Measurements from ENCODE around the gene BCAS1.

BCAS1 gene

DNA sequence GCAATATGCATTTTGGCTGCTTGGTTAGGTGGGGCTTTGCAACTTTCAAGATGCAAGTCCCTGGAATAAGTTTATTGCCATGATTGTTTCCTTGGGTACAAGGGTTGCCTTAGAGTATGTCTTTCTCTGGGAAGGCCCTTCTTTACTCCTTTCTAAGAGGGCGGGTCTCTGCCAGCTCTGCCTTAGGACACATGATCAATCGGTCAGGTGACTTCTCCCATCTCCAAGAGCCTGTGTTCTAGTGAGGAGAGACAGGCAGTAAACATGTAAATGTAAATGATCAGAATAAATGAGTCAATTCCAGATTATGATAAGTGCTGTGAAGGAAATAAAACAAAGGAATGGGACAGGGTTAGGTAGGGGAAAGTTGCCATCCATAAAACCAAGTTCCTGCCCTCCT, 43.2 kb upstream of the BCAS1 start:
- no peak for DNase-seq
- H2AFZ ChIP-seq (ENCODE audit: low read length) = no peak overlapping the region
- TF ChIP-seq EZH2phosphoT487 (IDR thresholded peaks at IDR 0.05; ENCODE audit: low read length) (no peak), EZH2 (optimal IDR thresholded peaks at IDR 0.05; ENCODE audit: low read depth, low read length) (no peak)
- TF ChIP-seq, protein P1, sequence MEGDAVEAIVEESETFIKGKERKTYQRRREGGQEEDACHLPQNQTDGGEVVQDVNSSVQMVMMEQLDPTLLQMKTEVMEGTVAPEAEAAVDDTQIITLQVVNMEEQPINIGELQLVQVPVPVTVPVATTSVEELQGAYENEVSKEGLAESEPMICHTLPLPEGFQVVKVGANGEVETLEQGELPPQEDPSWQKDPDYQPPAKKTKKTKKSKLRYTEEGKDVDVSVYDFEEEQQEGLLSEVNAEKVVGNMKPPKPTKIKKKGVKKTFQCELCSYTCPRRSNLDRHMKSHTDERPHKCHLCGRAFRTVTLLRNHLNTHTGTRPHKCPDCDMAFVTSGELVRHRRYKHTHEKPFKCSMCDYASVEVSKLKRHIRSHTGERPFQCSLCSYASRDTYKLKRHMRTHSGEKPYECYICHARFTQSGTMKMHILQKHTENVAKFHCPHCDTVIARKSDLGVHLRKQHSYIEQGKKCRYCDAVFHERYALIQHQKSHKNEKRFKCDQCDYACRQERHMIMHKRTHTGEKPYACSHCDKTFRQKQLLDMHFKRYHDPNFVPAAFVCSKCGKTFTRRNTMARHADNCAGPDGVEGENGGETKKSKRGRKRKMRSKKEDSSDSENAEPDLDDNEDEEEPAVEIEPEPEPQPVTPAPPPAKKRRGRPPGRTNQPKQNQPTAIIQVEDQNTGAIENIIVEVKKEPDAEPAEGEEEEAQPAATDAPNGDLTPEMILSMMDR (IDR thresholded peaks at IDR 0.05; ENCODE audit: low read length) = no peak
- H3K4me2 ChIP-seq (ENCODE audit: low read depth, low read length) = no peak overlapping the region
- no peaks in the 10 kb centered on the region for H4K20me1 ChIP-seq (ENCODE audit: insufficient read depth, low read length)
- H3K4me3 ChIP-seq (ENCODE audit: low read length) = no peak overlapping the region
- no peaks in the 10 kb centered on the region for H3K9me3 ChIP-seq (replicated peaks; ENCODE audit: insufficient read depth, low read length)
- no peaks in the 10 kb centered on the region for H3K27me3 ChIP-seq (replicated peaks; ENCODE audit: insufficient read depth, low read length)
- no peaks in the 10 kb centered on the region for H3K36me3 ChIP-seq (replicated peaks; ENCODE audit: insufficient read depth, low read length)
- H3K27ac ChIP-seq (ENCODE audit: low read length) = no peak overlapping the region
- no peaks in the 10 kb centered on the region; the same call in 1 of the 2 replicates for H3K9me2 ChIP-seq (replicated peaks; ENCODE audit: insufficient read depth, low read length)
- H3K9ac ChIP-seq (ENCODE audit: low read length) = no peak overlapping the region
- no peaks in the 10 kb centered on the region for H3F3A ChIP-seq (ENCODE audit: insufficient read depth, low read length)
- no peaks in the 10 kb centered on the region for H3K4me1 ChIP-seq (ENCODE audit: low read length)
- no peaks in the 10 kb centered on the region for H3K79me2 ChIP-seq (ENCODE audit: low read length)

DNA sequence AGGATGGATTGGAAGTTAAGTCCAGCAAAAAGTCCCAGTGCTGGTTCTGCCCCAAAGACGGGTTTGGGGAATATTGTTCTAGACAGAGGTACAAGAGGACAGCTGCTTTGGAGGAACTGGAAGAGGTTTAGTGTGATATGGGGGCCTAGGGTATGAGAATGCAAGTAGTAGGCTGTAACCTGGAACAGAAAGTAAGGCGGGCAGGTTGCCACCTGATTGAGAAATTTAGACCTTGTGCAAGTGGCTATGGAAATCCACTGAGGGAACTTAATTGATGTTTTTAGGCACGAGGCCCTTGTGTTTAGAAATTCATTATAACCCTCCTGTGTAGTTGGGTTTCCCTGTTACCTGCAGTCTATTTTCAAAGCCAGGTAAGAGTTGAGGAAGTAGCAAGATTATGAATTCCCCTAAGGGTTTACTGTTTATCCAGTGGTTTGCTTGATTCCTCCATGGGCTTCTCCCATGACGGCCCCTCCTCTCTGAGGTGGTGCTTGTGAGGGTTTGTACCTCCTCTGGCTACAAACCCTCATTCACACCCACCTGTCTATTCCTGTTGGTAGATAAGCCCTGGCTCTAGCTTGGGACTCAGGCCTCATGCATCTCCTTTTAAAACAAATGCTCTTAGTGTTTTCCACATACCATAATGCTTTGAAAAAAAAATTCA, 42.0 kb upstream of the BCAS1 start:
- no peak overlapping the region for H3K9ac ChIP-seq (ENCODE audit: low read length)
- H3K4me1 ChIP-seq (ENCODE audit: low read length) = no peaks in the 10 kb centered on the region
- H3K9me3 ChIP-seq (replicated peaks; ENCODE audit: insufficient read depth, low read length) = no peaks in the 10 kb centered on the region
- no peak overlapping the region for H3K4me3 ChIP-seq (ENCODE audit: low read length)
- H3F3A ChIP-seq (ENCODE audit: insufficient read depth, low read length) = no peaks in the 10 kb centered on the region
- no peaks in the 10 kb centered on the region for H3K36me3 ChIP-seq (replicated peaks; ENCODE audit: insufficient read depth, low read length)
- H3K27ac ChIP-seq (ENCODE audit: low read length) = no peak overlapping the region
- TF ChIP-seq EZH2 (optimal IDR thresholded peaks at IDR 0.05; ENCODE audit: low read depth, low read length) = no peak
- TF ChIP-seq, protein P1 (IDR thresholded peaks at IDR 0.05; ENCODE audit: low read length) = no peak
- H2AFZ ChIP-seq (ENCODE audit: low read length) = no peak overlapping the region
- DNase-seq = no peak
- H3K4me2 ChIP-seq (ENCODE audit: low read depth, low read length) = no peak overlapping the region
- H3K27me3 ChIP-seq (replicated peaks; ENCODE audit: insufficient read depth, low read length) = no peaks in the 10 kb centered on the region
- H4K20me1 ChIP-seq (ENCODE audit: insufficient read depth, low read length) = no peaks in the 10 kb centered on the region
- H3K9me2 ChIP-seq (replicated peaks; ENCODE audit: insufficient read depth, low read length) = no peaks in the 10 kb centered on the region; the same call in 1 of the 2 replicates
- H3K79me2 ChIP-seq (ENCODE audit: low read length) = no peaks in the 10 kb centered on the region

DNA sequence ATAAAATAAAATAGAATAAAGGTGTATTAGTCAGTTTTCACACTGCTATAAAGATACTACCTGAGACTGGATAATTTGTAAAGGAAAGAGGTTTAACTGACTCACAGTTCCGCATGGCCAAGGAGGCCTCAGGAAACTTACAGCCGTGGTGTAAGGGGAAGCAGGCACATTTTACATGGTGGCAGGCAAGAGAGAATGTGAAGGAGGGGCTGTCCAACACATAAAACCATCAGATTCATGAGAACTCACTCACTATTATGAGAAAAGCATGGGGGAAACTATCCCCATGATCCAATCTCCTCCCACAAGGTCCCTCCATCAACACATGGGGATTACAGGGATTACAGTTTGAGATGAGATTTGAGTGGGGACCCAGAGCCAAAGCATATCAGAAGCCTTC, 41.1 kb upstream of the BCAS1 start:
- H3K9me2 ChIP-seq (replicated peaks; ENCODE audit: insufficient read depth, low read length) = no peaks in the 10 kb centered on the region; the same call in 1 of the 2 replicates
- no peak for TF ChIP-seq EZH2 (optimal IDR thresholded peaks at IDR 0.05; ENCODE audit: low read depth, low read length)
- TF ChIP-seq EZH2phosphoT487 (IDR thresholded peaks at IDR 0.05; ENCODE audit: low read length) = no peak
- TF ChIP-seq, protein P1 (IDR thresholded peaks at IDR 0.05; ENCODE audit: low read length) = no peak
- H2AFZ ChIP-seq (ENCODE audit: low read length) = no peak overlapping the region
- no peaks in the 10 kb centered on the region for H3K27me3 ChIP-seq (replicated peaks; ENCODE audit: insufficient read depth, low read length)
- no peak overlapping the region for H3K4me2 ChIP-seq (ENCODE audit: low read depth, low read length)
- H3K27ac ChIP-seq (ENCODE audit: low read length) = no peak overlapping the region
- no peaks in the 10 kb centered on the region for H3F3A ChIP-seq (ENCODE audit: insufficient read depth, low read length)
- no peaks in the 10 kb centered on the region for H4K20me1 ChIP-seq (ENCODE audit: insufficient read depth, low read length)
- no peaks in the 10 kb centered on the region for H3K4me1 ChIP-seq (ENCODE audit: low read length)
- DNase-seq = no peak
- no peak overlapping the region for H3K9ac ChIP-seq (ENCODE audit: low read length)
- H3K9me3 ChIP-seq (replicated peaks; ENCODE audit: insufficient read depth, low read length) = no peaks in the 10 kb centered on the region
- no peaks in the 10 kb centered on the region for H3K79me2 ChIP-seq (ENCODE audit: low read length)
- H3K4me3 ChIP-seq (ENCODE audit: low read length) = no peak overlapping the region
- H3K36me3 ChIP-seq (replicated peaks; ENCODE audit: insufficient read depth, low read length) = no peaks in the 10 kb centered on the region
